Loucy (cell line): ENCODE data around the gene TSG101.

Experiments
- CTCF ChIP-seq: fragments of 200-600 bp; sonication (generic); conservative IDR thresholded peaks from 2 replicates; pipeline ENCODE4 v1.5.1; 2014; ENCODE audit warnings: mild to moderate bottlenecking, antibody characterized with exemption, low read length
- EZH2phosphoT487 ChIP-seq: fragments of 200-600 bp; IDR thresholded peaks from 2 replicates; pipeline ENCODE4 v1.6.1; 2018; ENCODE audit warnings: antibody characterized with exemption, mild to moderate bottlenecking, moderate library complexity, borderline replicate concordance

GRCh38 chr11:18461909-18462308, 64.8 kb downstream of the TSG101 start:
- TF ChIP-seq CTCF (no peak), EZH2phosphoT487 (no peak)
